Measurements from ENCODE around the gene FABP6. TPM values are rescaled to one million over a fixed set of nuclear protein-coding genes. Genes with fewer than 3 reads are reported as not detected.
A peak's percentile ranks its signal among the peaks of the same experiment; 100 is the strongest.
"Not testable (repeated sequence)": the region's sequence is repeated elsewhere in the genome, so short reads cannot be mapped to it uniquely, and the experiment has no call there.

Gene FABP6
- total and polyA plus RNA-seq, 2 donors from 2014 or later, result not detected

GRCh38 chr5:160188141-160189015 lies 40.9 kb upstream of the FABP6 start:
- no peak for TF ChIP-seq CTCF (IDR thresholded peaks at IDR 0.05; ENCODE audit: borderline replicate concordance, extremely low read depth, insufficient read depth)
- DNase-seq, result peak; percentile 60 to 86 (median 76)
- no peak for FAIRE-seq
- peak overlapping the region in 1 of 3 donors; percentile 67 for H3K9ac ChIP-seq (ENCODE audit: low read length in 3 of 3)
- no peaks in the 10 kb centered on the region for H3K4me1 ChIP-seq (ENCODE audit: control insufficient read depth in 2 of 3, insufficient read depth in 2 of 3, low read depth in 1 of 3, low read length in 3 of 3)
- intact Hi-C loops (cut with DNase I), result no loop called here
- no peaks in the 10 kb centered on the region for H3K36me3 ChIP-seq (ENCODE audit: control insufficient read depth in 2 of 3, insufficient read depth in 3 of 3, low read length in 3 of 3)
- H3K27me3 ChIP-seq (ENCODE audit: control insufficient read depth, insufficient read depth, low read length), result no peaks in the 10 kb centered on the region
- no peak overlapping the region for H3K27ac ChIP-seq (ENCODE audit: low read depth in 2 of 2, low read length in 2 of 2)
- peak overlapping the region in 2 of 3 donors; percentile 7 to 54 for H3K4me3 ChIP-seq (ENCODE audit: low read length in 3 of 3)
- H3K9me3 ChIP-seq (ENCODE audit: control insufficient read depth in 2 of 3, insufficient read depth in 1 of 3, low read length in 3 of 3), result no peaks in the 10 kb centered on the region

GRCh38 chr5:160192424-160192823 lies 36.9 kb upstream of the FABP6 start:
- H3K4me1 ChIP-seq (ENCODE audit: control insufficient read depth in 2 of 3, insufficient read depth in 2 of 3, low read depth in 1 of 3, low read length in 3 of 3), result no peaks in the 10 kb centered on the region
- no peaks in the 10 kb centered on the region for H3K27me3 ChIP-seq (ENCODE audit: control insufficient read depth, insufficient read depth, low read length)
- FAIRE-seq, result no peak
- no peaks in the 10 kb centered on the region for H3K9me3 ChIP-seq (ENCODE audit: control insufficient read depth in 2 of 3, insufficient read depth in 1 of 3, low read length in 3 of 3)
- DNase-seq, result no peak
- H3K36me3 ChIP-seq (ENCODE audit: control insufficient read depth in 2 of 3, insufficient read depth in 3 of 3, low read length in 3 of 3), result no peaks in the 10 kb centered on the region
- no peak overlapping the region for H3K4me3 ChIP-seq (ENCODE audit: low read length in 3 of 3)
- no peak overlapping the region for H3K9ac ChIP-seq (ENCODE audit: low read length in 3 of 3)
- intact Hi-C loops (cut with DNase I), result no loop called here
- no peak for TF ChIP-seq CTCF (IDR thresholded peaks at IDR 0.05; ENCODE audit: borderline replicate concordance, extremely low read depth, insufficient read depth)
- H3K27ac ChIP-seq (ENCODE audit: low read depth in 2 of 2, low read length in 2 of 2), result no peak overlapping the region

GRCh38 chr5:160193076-160193475 lies 36.2 kb upstream of the FABP6 start:
- H3K4me1 ChIP-seq (ENCODE audit: control insufficient read depth in 2 of 3, insufficient read depth in 2 of 3, low read depth in 1 of 3, low read length in 3 of 3); H3K4me3 ChIP-seq (ENCODE audit: low read length in 3 of 3); DNase-seq; H3K36me3 ChIP-seq (ENCODE audit: control insufficient read depth in 2 of 3, insufficient read depth in 3 of 3, low read length in 3 of 3); H3K27ac ChIP-seq (ENCODE audit: low read depth in 2 of 2, low read length in 2 of 2); intact Hi-C loops (cut with DNase I); H3K27me3 ChIP-seq (ENCODE audit: control insufficient read depth, insufficient read depth, low read length); FAIRE-seq; H3K9me3 ChIP-seq (ENCODE audit: control insufficient read depth in 2 of 3, insufficient read depth in 1 of 3, low read length in 3 of 3); H3K9ac ChIP-seq (ENCODE audit: low read length in 3 of 3): not testable (repeated sequence)

GRCh38 chr5:160193790-160194189 lies 35.5 kb upstream of the FABP6 start:
- H3K27me3 ChIP-seq (ENCODE audit: control insufficient read depth, insufficient read depth, low read length); H3K36me3 ChIP-seq (ENCODE audit: control insufficient read depth in 2 of 3, insufficient read depth in 3 of 3, low read length in 3 of 3); FAIRE-seq; H3K4me3 ChIP-seq (ENCODE audit: low read length in 3 of 3); H3K27ac ChIP-seq (ENCODE audit: low read depth in 2 of 2, low read length in 2 of 2); H3K9ac ChIP-seq (ENCODE audit: low read length in 3 of 3); H3K9me3 ChIP-seq (ENCODE audit: control insufficient read depth in 2 of 3, insufficient read depth in 1 of 3, low read length in 3 of 3); intact Hi-C loops (cut with DNase I); DNase-seq; H3K4me1 ChIP-seq (ENCODE audit: control insufficient read depth in 2 of 3, insufficient read depth in 2 of 3, low read depth in 1 of 3, low read length in 3 of 3): not testable (repeated sequence)
